ENCODE results near the gene LOC128125822.

LOC128125822 gene

DNA sequence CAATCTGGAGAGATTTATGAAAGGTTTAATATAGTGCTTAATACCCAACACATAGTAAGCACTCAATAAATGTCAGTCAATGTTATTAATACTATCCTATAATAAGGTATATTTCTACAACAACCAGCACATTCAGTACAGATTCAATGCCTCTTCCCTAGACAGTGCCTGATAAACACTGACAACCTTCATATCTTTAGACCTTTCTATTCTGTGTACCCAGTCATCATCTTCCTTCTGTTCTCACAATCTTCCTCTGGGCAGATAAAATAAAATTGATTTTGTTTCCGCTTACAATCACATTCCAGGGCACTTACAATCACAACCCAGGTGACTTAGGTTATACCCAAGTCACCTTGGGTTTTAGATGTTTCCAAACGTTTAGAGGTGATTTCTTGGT is 11.0 kb upstream of the LOC128125822 start:
- DNase-seq (ENCODE audit: low read depth, low spot score): no peak
- H3K36me3 ChIP-seq (ENCODE audit: control insufficient read depth in 2 of 2, insufficient read depth in 2 of 2, low read length in 1 of 2): no peaks in the 10 kb centered on the region
- H4K20me1 ChIP-seq (ENCODE audit: control insufficient read depth, insufficient read depth): no peaks in the 10 kb centered on the region
- RAD21 ChIA-PET (ENCODE audit: unreplicated experiment): interaction anchor here (2.0 kb wide), 1 partner anchor 208 kb away, joined by 4 read pairs; no protein-coding TSS in a partner anchor
- H3K4me3 ChIP-seq: no peak overlapping the region
- no peak for FAIRE-seq
- H3K4me2 ChIP-seq (ENCODE audit: control insufficient read depth, insufficient read depth): no peak overlapping the region
- CTCF ChIA-PET: interaction anchor here (1.2 kb wide), 1 partner anchor 36 kb away, joined by 3 read pairs; no protein-coding TSS in a partner anchor
- intact Hi-C loops (cut with micrococcal nuclease; ENCODE audit: unreplicated experiment) (no loop called here), in situ Hi-C loops (cut with MboI) (no loop called here)
- 50% methylated on average over 2 of the region's 2 CpGs for WGBS (ENCODE audit: insufficient coverage, insufficient replicate concordance, low lambda C conversion rate, missing lambda C conversion rate)
- no peaks in the 10 kb centered on the region for H3K27me3 ChIP-seq (replicated peaks in 1 of 2; ENCODE audit: control insufficient read depth in 2 of 2, insufficient read depth in 2 of 2, low read length in 1 of 2)
- H3K79me2 ChIP-seq (ENCODE audit: control insufficient read depth, insufficient read depth, low read length): no peaks in the 10 kb centered on the region
- SMC1A ChIA-PET (ENCODE audit: uncharacterized antibody, unreplicated experiment): interaction anchor here (0.7 kb wide), 1 partner anchor 147 kb away, joined by 3 read pairs; no protein-coding TSS in a partner anchor
- no peaks in the 10 kb centered on the region for H3K9me3 ChIP-seq (replicated peaks; ENCODE audit: control insufficient read depth, insufficient read depth, low read length)
- H2AFZ ChIP-seq (ENCODE audit: control insufficient read depth, low read depth, low read length): no peak overlapping the region
- no peak overlapping the region for H3K27ac ChIP-seq (ENCODE audit: control insufficient read depth, insufficient read depth)
- no peak overlapping the region for H3K9ac ChIP-seq (ENCODE audit: control insufficient read depth, insufficient read depth, low read length)
- POLR2A ChIA-PET: interaction anchor here (0.9 kb wide), 1 partner anchor 12 kb away, joined by 3 read pairs; no protein-coding TSS in a partner anchor
- no peak for TF ChIP-seq SIX5 (IDR thresholded peaks at IDR 0.05; ENCODE audit: low read depth, low read length, severe bottlenecking)
- TF ChIP-seq SKIL (IDR thresholded peaks at IDR 0.05; ENCODE audit: low read depth, poor library complexity, severe bottlenecking): no peak
- TF ChIP-seq, protein P1, sequence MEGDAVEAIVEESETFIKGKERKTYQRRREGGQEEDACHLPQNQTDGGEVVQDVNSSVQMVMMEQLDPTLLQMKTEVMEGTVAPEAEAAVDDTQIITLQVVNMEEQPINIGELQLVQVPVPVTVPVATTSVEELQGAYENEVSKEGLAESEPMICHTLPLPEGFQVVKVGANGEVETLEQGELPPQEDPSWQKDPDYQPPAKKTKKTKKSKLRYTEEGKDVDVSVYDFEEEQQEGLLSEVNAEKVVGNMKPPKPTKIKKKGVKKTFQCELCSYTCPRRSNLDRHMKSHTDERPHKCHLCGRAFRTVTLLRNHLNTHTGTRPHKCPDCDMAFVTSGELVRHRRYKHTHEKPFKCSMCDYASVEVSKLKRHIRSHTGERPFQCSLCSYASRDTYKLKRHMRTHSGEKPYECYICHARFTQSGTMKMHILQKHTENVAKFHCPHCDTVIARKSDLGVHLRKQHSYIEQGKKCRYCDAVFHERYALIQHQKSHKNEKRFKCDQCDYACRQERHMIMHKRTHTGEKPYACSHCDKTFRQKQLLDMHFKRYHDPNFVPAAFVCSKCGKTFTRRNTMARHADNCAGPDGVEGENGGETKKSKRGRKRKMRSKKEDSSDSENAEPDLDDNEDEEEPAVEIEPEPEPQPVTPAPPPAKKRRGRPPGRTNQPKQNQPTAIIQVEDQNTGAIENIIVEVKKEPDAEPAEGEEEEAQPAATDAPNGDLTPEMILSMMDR (IDR thresholded peaks at IDR 0.05 in 2 of 3, conservative IDR thresholded peaks at IDR 0.05 in 1 of 3; ENCODE audit: control insufficient read depth in 2 of 3, extremely low read depth in 1 of 3, insufficient read depth in 1 of 3, low read depth in 3 of 3, low read length in 3 of 3): no peak
- TF ChIP-seq, protein P2, sequence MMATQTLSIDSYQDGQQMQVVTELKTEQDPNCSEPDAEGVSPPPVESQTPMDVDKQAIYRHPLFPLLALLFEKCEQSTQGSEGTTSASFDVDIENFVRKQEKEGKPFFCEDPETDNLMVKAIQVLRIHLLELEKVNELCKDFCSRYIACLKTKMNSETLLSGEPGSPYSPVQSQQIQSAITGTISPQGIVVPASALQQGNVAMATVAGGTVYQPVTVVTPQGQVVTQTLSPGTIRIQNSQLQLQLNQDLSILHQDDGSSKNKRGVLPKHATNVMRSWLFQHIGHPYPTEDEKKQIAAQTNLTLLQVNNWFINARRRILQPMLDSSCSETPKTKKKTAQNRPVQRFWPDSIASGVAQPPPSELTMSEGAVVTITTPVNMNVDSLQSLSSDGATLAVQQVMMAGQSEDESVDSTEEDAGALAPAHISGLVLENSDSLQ (IDR thresholded peaks at IDR 0.05): no peak
- TF ChIP-seq ZNF217 (IDR thresholded peaks at IDR 0.05): no peak
- no peak for TF ChIP-seq SP1 (IDR thresholded peaks at IDR 0.05; ENCODE audit: low read depth, low read length)
- TF ChIP-seq RFX5 (IDR thresholded peaks at IDR 0.05; ENCODE audit: low read depth, low read length): no peak
- TF ChIP-seq HDAC6 (IDR thresholded peaks at IDR 0.05; ENCODE audit: unreplicated experiment): no peak
- TF ChIP-seq RCOR1 (conservative IDR thresholded peaks at IDR 0.05; ENCODE audit: low read depth, low read length): no peak
- no peak for TF ChIP-seq SREBF1 (IDR thresholded peaks at IDR 0.05; ENCODE audit: low read length)
- no peak for TF ChIP-seq PML (IDR thresholded peaks at IDR 0.05; ENCODE audit: low read length)
- TF ChIP-seq POLR2A (IDR thresholded peaks at IDR 0.05; ENCODE audit: low read depth, low read length): no peak
- no TSS peak for BruUV-seq (replicated peaks)
- 0 out of 2 replicates have a peak, but pooled peaks cover 4% of the 10 kb centered on the region for H3K4me1 ChIP-seq (ENCODE audit: control insufficient read depth, insufficient read depth, low read length)
- ATAC-seq: no peak

Data from GM12878 (cell line).